ENCODE results near the gene OSM.

OSM gene

GRCh38 chr22:30253205-30253852 is 13.3 kb downstream of the OSM start:
- ChIA-PET POLR2A (interaction anchor here (1.0 kb wide), 1 partner anchor 133 kb away, joined by 4 read pairs; no protein-coding TSS in a partner anchor), CTCF (interaction anchor here (0.6 kb wide), 2 partner anchors 95 to 146 kb away, joined by 3 read pairs; no protein-coding TSS in a partner anchor)
- TF ChIP-seq ZNF384 (IDR thresholded peaks at IDR 0.05) (no peak), TARDBP (IDR thresholded peaks at IDR 0.05) (no peak), ELF4 (IDR thresholded peaks at IDR 0.05) (no peak), SP1 (IDR thresholded peaks at IDR 0.05) (no peak), HDGF (IDR thresholded peaks at IDR 0.05; ENCODE audit: borderline replicate concordance) (no peak), LEF1 (IDR thresholded peaks at IDR 0.05; ENCODE audit: borderline replicate concordance) (no peak), L3MBTL2 (conservative IDR thresholded peaks at IDR 0.05) (no peak), ARNT (IDR thresholded peaks at IDR 0.05) (no peak)
- DNase-seq (ENCODE audit: extremely low spot score), result no peak

GRCh38 chr22:30252411-30253204 is 14.0 kb downstream of the OSM start:
- no peak for TF ChIP-seq PKNOX1 (IDR thresholded peaks at IDR 0.05)
- DNase-seq (ENCODE audit: extremely low spot score), result no peak
- CTCF ChIA-PET, result interaction anchor here (0.6 kb wide), 2 partner anchors 94 to 145 kb away, joined by 3 read pairs; no protein-coding TSS in a partner anchor
- POLR2A ChIA-PET, result interaction anchor here (1.0 kb wide), 1 partner anchor 132 kb away, joined by 4 read pairs; no protein-coding TSS in a partner anchor

- TF ChIP-seq FOXA1 (IDR thresholded peaks at IDR 0.05) (no peak), FOXM1 (IDR thresholded peaks at IDR 0.05; ENCODE audit: borderline replicate concordance) (no peak), L3MBTL2 (conservative IDR thresholded peaks at IDR 0.05) (no peak)
- DNase-seq (ENCODE audit: extremely low spot score), result no peak
- CTCF ChIA-PET, result interaction anchor here (0.9 to 1.0 kb wide), 4 partner anchors 9 to 163 kb away, joined by 3 to 14 read pairs (median 3); no protein-coding TSS in a partner anchor
- POLR2A ChIA-PET, result no interaction called here
These were observed 14.9 kb downstream of the OSM start for GRCh38 chr22:30251711-30252110.

- ChIA-PET CTCF (interaction anchor here (0.5 to 1.0 kb wide), 7 partner anchors 10 to 351 kb away, joined by 3 to 14 read pairs (median 3); no protein-coding TSS in a partner anchor), POLR2A (interaction anchor here (1.4 to 1.6 kb wide), 2 partner anchors 106 to 173 kb away, joined by 3 to 4 read pairs; partner anchors contain the start of genes CCDC157 and SF3A1)
- DNase-seq (ENCODE audit: extremely low spot score), result no peak
These were observed 15.9 kb downstream of the OSM start for GRCh38 chr22:30250661-30251267.

GRCh38 chr22:30250039-30250565 is 16.5 kb downstream of the OSM start:
- no peak for TF ChIP-seq FOXM1 (IDR thresholded peaks at IDR 0.05; ENCODE audit: borderline replicate concordance)
- TF ChIP-seq CTBP1 (IDR thresholded peaks at IDR 0.05; ENCODE audit: borderline replicate concordance), result no peak
- TF ChIP-seq PKNOX1 (IDR thresholded peaks at IDR 0.05), result no peak
- TF ChIP-seq NFRKB (IDR thresholded peaks at IDR 0.05), result no peak
- no peak for TF ChIP-seq L3MBTL2 (conservative IDR thresholded peaks at IDR 0.05)
- no peak for TF ChIP-seq HDGF (IDR thresholded peaks at IDR 0.05; ENCODE audit: borderline replicate concordance)
- TF ChIP-seq FOXA1 (IDR thresholded peaks at IDR 0.05), result no peak
- DNase-seq (ENCODE audit: extremely low spot score), result no peak
- POLR2A ChIA-PET, result interaction anchor here (1.4 to 1.6 kb wide), 2 partner anchors 107 to 174 kb away, joined by 3 to 4 read pairs; partner anchors contain the start of genes CCDC157 and SF3A1
- CTCF ChIA-PET, result interaction anchor here (0.5 to 0.7 kb wide), 3 partner anchors 142 to 649 kb away, joined by 3 to 4 read pairs (median 3); no protein-coding TSS in a partner anchor

More at GRCh38 chr22:30250661-30251267, 15.9 kb downstream of the OSM start:
- TF ChIP-seq FOXA1 (IDR thresholded peaks at IDR 0.05) (no peak), BHLHE40 (IDR thresholded peaks at IDR 0.05; ENCODE audit: borderline replicate concordance) (no peak), TARDBP (IDR thresholded peaks at IDR 0.05) (no peak)

GRCh38 chr22:30249049-30250038 is 17.3 kb downstream of the OSM start:
- no peak for DNase-seq (ENCODE audit: extremely low spot score)
- TF ChIP-seq HDGF (IDR thresholded peaks at IDR 0.05; ENCODE audit: borderline replicate concordance) (no peak), SP1 (IDR thresholded peaks at IDR 0.05) (no peak), TARDBP (IDR thresholded peaks at IDR 0.05) (no peak), CTBP1 (IDR thresholded peaks at IDR 0.05; ENCODE audit: borderline replicate concordance) (no peak), FOXA1 (IDR thresholded peaks at IDR 0.05) (no peak), FOXK2 (IDR thresholded peaks at IDR 0.05) (no peak), LEF1 (IDR thresholded peaks at IDR 0.05; ENCODE audit: borderline replicate concordance) (no peak), BHLHE40 (IDR thresholded peaks at IDR 0.05; ENCODE audit: borderline replicate concordance) (no peak), ARNT (IDR thresholded peaks at IDR 0.05) (no peak), PKNOX1 (IDR thresholded peaks at IDR 0.05) (no peak), L3MBTL2 (conservative IDR thresholded peaks at IDR 0.05) (no peak), ELF4 (IDR thresholded peaks at IDR 0.05) (no peak), SUZ12 (IDR thresholded peaks at IDR 0.05) (no peak)
- CTCF ChIA-PET, result interaction anchor here (0.7 kb wide), 2 partner anchors 141 to 648 kb away, joined by 3 to 4 read pairs; no protein-coding TSS in a partner anchor
- POLR2A ChIA-PET, result interaction anchor here (1.6 kb wide), 1 partner anchor 108 kb away, joined by 4 read pairs; the partner anchor contains the start of genes CCDC157 and SF3A1

All from HEK293T (cell line).